ENCODE data around the gene BCL7B. TPM values are rescaled to one million over a fixed set of nuclear protein-coding genes. Genes with fewer than 3 reads are reported as not detected.
"Not testable (repeated sequence)": the region's sequence is repeated elsewhere in the genome, so short reads cannot be mapped to it uniquely, and the experiment has no call there.

BCL7B gene
- total and polyA plus RNA-seq, 8 donors, result 27.9 to 57.8 (median 33.5) TPM

GRCh38 chr7:73532224-73532623, 25.3 kb downstream of the BCL7B start:
- no peak for DNase-seq
- no peaks in the 10 kb centered on the region for H3K27me3 ChIP-seq
- ATAC-seq, result no peak
- no peak overlapping the region for H3K4me3 ChIP-seq
- no peaks in the 10 kb centered on the region for H3K4me1 ChIP-seq
- H3K36me3 ChIP-seq, result peaks cover 0 to 38% of the 10 kb centered on the region in 2 donors
- no peaks in the 10 kb centered on the region for H3K9me3 ChIP-seq
- intact Hi-C loops (cut with DNase I), result no loop called here
- TF ChIP-seq CTCF (IDR thresholded peaks at IDR 0.05), result no peak
- no peak overlapping the region for H3K27ac ChIP-seq

GRCh38 chr7:73530800-73531199, 26.7 kb downstream of the BCL7B start:
- intact Hi-C loops (cut with DNase I), result no loop called here
- no peak for TF ChIP-seq CTCF (IDR thresholded peaks at IDR 0.05)
- Histone ChIP-seq H3K27ac (no peak overlapping the region), H3K4me1 (no peaks in the 10 kb centered on the region), H3K4me3 (no peak overlapping the region), H3K36me3 (peaks cover 0 to 24% of the 10 kb centered on the region in 2 donors), H3K27me3 (no peaks in the 10 kb centered on the region), H3K9me3 (no peaks in the 10 kb centered on the region)
- no peak for DNase-seq
- no peak for ATAC-seq

GRCh38 chr7:73526896-73527821, 30.3 kb downstream of the BCL7B start:
- no peak for TF ChIP-seq CTCF (IDR thresholded peaks at IDR 0.05)
- ATAC-seq (no peak), DNase-seq (no peak)
- intact Hi-C loops (cut with DNase I), result no loop called here
- Histone ChIP-seq H3K36me3 (no peaks in the 10 kb centered on the region), H3K27me3 (no peaks in the 10 kb centered on the region), H3K27ac (no peak overlapping the region), H3K9me3 (no peaks in the 10 kb centered on the region), H3K4me1 (peaks cover 0 to 14% of the 10 kb centered on the region in 2 donors), H3K4me3 (no peak overlapping the region)

- H3K9me3 ChIP-seq; intact Hi-C loops (cut with DNase I); ATAC-seq; H3K27ac ChIP-seq; DNase-seq; H3K36me3 ChIP-seq; H3K27me3 ChIP-seq; H3K4me3 ChIP-seq: not testable (repeated sequence)
- H3K4me1 ChIP-seq, result peaks cover 0 to 17% of the 10 kb centered on the region in 2 donors
Measured at GRCh38 chr7:73526158-73526494, 31.4 kb downstream of the BCL7B start.

DNA sequence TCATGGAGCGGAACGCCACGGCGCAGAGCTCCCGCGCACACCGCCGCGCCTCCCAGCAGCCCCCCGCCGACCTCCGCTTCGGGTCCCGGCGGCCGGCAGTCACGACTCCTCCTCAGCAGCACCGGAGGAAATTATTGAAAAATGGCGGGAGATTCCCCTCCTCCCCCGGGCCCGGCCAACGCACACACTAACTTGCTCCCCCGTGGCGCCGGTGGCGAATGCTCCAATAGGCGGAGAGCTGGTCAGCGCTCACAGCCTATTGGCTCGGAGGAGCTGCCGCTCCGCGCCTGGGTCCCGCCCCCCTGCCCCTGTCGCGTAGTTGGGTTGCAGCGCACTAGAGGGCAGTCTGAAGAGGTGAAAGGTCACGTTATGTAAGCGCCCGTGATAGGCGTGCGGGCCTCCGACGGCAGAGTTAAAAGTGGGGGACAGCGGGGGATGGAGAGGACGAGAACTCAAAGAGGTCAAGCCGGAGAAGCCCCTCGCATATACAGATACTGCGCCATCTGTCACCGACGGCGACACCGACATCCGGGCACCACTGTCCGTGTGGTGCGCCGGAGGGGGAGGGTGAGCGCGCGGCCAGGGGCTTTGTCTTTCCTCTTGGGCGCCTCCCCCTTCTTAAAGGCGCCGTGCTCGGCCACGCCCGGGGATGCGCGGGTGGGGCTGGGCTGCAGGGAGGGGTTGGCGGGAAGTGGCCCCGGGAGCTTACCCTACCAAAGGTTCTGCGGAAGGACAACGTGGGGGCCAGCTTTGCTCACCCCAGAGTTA, 35.2 kb downstream of the BCL7B start, which contains the start of gene BAZ1B:
Gene BAZ1B, minus strand, starts transcription at position 189 of the 768 bp plus-strand sequence. CDS start 360 bp downstream, outside the sequence.
- intact Hi-C loops (cut with DNase I), result no loop called here
- peaks cover 0 to 9% of the 10 kb centered on the region in 2 donors for H3K36me3 ChIP-seq
- H3K9me3 ChIP-seq, result no peaks in the 10 kb centered on the region
- TF ChIP-seq CTCF (IDR thresholded peaks at IDR 0.05), result peak in 1 of 2 donors; percentile 33
- H3K4me3 ChIP-seq, result peak within 1 kb of the TSS; percentile 87 to 93
- no peaks in the 10 kb centered on the region for H3K27me3 ChIP-seq
- H3K27ac ChIP-seq, result peak within 1 kb of the TSS; percentile 91 to 92
- peaks cover 28 to 55% of the 10 kb centered on the region in 2 donors for H3K4me1 ChIP-seq
- DNase-seq, result peak; percentile 95 to 98 (median 98)
- peak; percentile 97 for ATAC-seq

Data from left lung (tissue), 10 donors.